ENCODE measurements around the gene CPNE2.
"Not testable (repeated sequence)": the region's sequence is repeated elsewhere in the genome, so short reads cannot be mapped to it uniquely, and the experiment has no call there.

GRCh38 chr16:57189527-57189926 lies 97.1 kb downstream of the CPNE2 start:
- not testable (repeated sequence) for TF ChIP-seq CTCF, EP300 (IDR thresholded peaks at IDR 0.05)
